HG02763 (cell line): ENCODE results near the gene OR12D1.

Experiments used
- ATAC-seq: cut with Tn5 transposase; IDR thresholded peaks from one replicate; pipeline ENCODE4 v1.9.1; 2021; ENCODE audit warnings: mild to moderate bottlenecking, moderate library complexity; ENCODE audit not compliant: unreplicated experiment

OR12D1 gene

DNA sequence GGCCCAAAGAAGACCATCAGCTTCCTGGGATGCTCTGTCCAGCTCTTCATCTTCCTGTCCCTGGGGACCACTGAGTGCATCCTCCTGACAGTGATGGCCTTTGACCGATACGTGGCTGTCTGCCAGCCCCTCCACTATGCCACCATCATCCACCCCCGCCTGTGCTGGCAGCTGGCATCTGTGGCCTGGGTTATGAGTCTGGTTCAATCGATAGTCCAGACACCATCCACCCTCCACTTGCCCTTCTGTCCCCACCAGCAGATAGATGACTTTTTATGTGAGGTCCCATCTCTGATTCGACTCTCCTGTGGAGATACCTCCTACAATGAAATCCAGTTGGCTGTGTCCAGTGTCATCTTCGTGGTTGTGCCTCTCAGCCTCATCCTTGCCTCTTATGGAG lies 47.3 kb downstream of the OR12D1 start:
- ATAC-seq, result no peak

DNA sequence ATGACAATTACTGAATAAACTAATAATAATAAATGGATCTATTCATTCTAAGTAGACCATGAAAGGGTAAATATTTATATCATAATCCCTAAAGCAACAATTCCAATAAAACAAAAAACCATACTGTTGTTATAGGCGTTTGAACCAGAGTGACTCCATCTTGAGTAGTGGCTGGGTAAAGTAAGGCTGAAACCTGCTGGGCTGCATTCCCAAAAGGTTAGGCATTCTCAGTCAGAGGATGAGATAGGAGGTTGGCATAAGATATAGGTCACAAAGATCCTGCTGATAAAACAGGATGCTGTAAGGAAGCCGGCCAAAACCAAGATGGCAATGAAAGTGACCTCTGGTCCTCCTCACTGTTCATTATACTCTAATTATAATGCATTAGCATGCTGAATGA lies 50.6 kb downstream of the OR12D1 start:
- ATAC-seq, result no peak

DNA sequence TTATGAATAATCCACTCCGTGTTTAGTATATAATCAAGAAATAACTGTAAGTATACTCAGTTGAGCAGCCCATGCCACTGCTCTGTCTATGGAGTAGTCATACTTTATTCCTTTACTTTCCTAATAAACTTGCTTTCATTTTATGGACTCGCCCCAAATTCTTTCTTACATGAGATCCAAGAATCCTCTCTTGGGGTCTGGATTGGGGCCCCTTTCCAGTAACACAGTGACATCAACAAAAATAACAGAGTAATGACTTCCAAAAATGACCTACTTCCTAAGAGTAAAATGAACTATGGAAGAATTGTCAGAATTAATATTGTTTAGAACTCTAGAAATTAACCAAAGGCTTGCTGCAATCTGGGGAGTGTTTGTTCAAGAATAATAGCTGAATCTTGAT lies 51.1 kb downstream of the OR12D1 start:
- no peak for ATAC-seq

DNA sequence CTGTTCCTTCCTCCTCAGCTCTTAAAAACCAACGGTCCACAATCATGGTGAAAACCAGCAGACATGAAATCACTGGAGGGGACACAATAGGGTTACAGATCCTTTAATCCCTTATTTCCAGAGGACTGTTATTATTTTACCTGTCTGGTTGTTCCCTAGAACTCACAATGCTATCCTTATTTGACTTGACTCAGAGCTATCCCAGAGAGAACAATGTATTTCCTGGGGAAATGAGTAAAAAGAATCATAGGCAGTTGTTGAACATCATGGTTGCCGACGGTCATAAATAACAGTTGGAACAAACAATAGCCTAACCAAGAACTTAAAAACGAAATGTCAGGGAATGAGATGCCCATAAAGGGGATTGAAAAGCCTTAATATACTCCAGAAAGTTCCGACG lies 51.5 kb downstream of the OR12D1 start:
- ATAC-seq, result no peak
